Measurements from ENCODE around the gene FSIP1.

FSIP1 gene

DNA sequence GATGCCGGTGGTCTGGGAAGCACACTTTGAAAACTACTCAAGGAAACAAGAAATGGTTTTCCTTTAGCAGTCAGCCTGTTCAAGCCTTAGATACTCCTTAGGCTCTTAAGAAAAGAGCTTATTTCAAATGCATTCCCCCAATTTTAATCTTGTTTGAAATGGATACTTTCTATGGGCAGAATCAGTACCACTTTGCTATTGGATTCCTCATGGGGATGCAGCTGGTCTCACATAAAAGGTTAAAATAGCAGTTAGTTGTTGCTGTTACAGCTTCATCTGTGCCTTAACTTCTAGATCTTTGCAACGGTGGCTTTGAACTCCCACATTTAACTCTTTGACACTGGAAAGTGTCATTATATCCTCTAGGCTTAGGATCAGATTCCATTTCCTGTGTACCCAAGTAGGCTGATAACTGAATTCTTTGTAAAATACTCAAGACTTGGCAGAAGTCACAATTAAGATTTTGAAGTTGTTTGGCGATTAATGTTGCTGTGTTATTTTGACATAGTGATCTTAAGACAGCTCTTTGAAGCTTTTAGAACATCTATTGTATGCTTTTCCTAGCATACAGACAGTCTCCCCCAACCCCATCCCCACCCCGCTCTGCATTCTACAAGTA is 199.6 kb downstream of the FSIP1 start:
- no peak for DNase-seq (ENCODE audit: low read depth)
- H3K4me3 ChIP-seq (ENCODE audit: low read length), result peak overlapping the region; percentile 92
- TF ChIP-seq, protein P1, sequence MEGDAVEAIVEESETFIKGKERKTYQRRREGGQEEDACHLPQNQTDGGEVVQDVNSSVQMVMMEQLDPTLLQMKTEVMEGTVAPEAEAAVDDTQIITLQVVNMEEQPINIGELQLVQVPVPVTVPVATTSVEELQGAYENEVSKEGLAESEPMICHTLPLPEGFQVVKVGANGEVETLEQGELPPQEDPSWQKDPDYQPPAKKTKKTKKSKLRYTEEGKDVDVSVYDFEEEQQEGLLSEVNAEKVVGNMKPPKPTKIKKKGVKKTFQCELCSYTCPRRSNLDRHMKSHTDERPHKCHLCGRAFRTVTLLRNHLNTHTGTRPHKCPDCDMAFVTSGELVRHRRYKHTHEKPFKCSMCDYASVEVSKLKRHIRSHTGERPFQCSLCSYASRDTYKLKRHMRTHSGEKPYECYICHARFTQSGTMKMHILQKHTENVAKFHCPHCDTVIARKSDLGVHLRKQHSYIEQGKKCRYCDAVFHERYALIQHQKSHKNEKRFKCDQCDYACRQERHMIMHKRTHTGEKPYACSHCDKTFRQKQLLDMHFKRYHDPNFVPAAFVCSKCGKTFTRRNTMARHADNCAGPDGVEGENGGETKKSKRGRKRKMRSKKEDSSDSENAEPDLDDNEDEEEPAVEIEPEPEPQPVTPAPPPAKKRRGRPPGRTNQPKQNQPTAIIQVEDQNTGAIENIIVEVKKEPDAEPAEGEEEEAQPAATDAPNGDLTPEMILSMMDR (conservative IDR thresholded peaks at IDR 0.05; ENCODE audit: low read depth, low read length), result no peak

DNA sequence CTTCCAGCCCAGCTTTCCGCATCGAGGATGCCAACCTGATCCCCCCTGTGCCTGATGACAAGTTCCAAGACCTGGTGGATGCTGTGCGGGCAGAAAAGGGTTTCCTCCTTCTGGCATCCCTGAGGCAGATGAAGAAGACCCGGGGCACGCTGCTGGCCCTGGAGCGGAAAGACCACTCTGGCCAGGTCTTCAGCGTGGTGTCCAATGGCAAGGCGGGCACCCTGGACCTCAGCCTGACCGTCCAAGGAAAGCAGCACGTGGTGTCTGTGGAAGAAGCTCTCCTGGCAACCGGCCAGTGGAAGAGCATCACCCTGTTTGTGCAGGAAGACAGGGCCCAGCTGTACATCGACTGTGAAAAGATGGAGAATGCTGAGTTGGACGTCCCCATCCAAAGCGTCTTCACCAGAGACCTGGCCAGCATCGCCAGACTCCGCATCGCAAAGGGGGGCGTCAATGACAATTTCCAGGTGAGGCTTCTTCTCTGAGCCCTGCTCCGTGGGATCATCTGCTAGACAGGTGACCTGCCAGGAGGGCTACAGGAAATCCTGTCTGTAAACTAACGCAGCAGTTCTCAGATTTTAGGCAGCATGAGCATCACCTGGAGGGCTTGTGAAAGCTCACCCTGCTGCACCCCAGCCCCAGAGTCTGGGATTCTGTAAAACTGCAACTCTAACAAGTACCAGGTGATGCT is 200.2 kb downstream of the FSIP1 start:
- TF ChIP-seq, protein P1 (conservative IDR thresholded peaks at IDR 0.05; ENCODE audit: low read depth, low read length), result no peak
- H3K4me3 ChIP-seq (ENCODE audit: low read length), result peak overlapping the region; percentile 92
- DNase-seq (ENCODE audit: low read depth), result no peak

DNA sequence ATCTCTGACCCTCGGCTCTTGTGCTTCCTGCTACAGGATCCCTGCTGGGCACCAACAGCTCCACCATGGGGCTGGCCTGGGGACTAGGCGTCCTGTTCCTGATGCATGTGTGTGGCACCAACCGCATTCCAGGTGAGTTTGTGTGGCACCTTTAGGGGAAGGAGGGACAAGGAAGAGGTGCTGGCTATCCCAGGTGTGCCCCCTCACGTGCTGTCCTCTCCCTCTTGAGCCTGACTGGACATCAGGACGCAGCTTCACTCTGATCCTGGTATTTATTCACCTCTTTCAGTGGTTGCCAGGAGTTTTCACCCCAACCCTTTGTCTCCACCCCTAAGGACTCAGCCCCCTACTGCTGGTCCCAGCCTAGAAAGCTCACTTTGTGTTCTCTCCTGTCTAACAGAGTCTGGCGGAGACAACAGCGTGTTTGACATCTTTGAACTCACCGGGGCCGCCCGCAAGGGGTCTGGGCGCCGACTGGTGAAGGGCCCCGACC is 200.8 kb downstream of the FSIP1 start:
- TF ChIP-seq, protein P1 (conservative IDR thresholded peaks at IDR 0.05; ENCODE audit: low read depth, low read length), result peak; percentile 73

DNA sequence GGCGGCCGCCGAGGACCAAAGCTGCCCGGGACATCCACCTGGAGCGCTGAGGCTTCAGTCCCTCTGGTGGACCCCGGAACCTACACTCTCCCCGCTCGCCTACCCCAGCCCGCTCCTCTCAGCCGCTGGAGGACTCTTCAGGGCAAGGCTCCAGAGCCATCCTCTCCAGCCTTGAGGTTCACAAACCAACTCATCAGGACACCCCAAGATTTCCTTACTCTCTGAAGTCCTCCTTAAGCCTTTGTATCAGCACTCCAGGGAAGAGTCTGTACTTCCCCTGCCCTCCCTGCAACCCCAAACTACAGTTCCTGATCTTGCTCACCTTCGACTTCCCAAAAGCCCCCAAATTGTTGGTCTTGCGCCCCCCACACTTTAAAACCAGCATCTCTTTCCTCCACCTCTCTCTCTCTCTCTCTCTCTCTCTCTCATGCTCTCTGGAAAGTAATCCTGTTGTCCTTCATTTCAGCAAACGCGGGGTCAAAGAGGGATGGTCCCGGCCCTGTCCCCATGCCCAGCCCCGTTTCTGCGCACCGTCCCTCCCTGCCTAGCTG is 201.3 kb downstream of the FSIP1 start:
- peak overlapping the region; percentile 92 for H3K4me3 ChIP-seq (ENCODE audit: low read length)
- no peak for DNase-seq (ENCODE audit: low read depth)

More for the DNA sequence above, 200.8 kb downstream of the FSIP1 start:
- peak overlapping the region; percentile 92 for H3K4me3 ChIP-seq (ENCODE audit: low read length)
- no peak for DNase-seq (ENCODE audit: low read depth)

DNA sequence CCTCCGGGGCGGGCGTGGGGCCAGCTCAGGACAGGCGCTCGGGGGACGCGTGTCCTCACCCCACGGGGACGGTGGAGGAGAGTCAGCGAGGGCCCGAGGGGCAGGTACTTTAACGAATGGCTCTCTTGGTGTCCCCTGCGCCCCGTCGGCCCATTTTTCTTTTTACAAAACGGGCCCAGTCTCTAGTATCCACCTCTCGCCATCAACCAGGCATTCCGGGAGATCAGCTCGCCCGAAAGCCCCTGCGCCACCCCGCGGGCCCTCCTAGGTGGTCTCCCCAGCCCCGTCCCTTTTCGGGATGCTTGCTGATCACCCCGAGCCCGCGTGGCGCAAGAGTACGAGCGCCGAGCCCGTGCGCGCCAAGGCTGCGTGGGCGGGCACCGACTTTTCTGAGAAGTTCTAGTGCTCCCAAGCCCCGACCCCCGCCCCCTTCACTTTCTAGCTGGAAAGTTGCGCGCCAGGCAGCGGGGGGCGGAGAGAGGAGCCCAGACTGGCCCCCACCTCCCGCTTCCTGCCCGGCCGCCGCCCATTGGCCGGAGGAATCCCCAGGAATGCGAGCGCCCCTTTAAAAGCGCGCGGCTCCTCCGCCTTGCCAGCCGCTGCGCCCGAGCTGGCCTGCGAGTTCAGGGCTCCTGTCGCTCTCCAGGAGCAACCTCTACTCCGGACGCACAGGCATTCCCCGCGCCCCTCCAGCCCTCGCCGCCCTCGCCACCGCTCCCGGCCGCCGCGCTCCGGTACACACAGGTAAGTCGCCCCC is 202.0 kb downstream of the FSIP1 start, which contains the start of gene THBS1:
TSS of gene THBS1 (plus strand) at position 595 of the 757 bp plus-strand sequence. CDS start 779 bp downstream, outside the sequence.
- TF ChIP-seq, protein P1 (conservative IDR thresholded peaks at IDR 0.05; ENCODE audit: low read depth, low read length), result no peak
- no peak for DNase-seq (ENCODE audit: low read depth)
- H3K4me3 ChIP-seq (ENCODE audit: low read length), result peak within 1 kb of the TSS; percentile 92

More for the DNA sequence above, 201.3 kb downstream of the FSIP1 start:
- TF ChIP-seq, protein P1 (conservative IDR thresholded peaks at IDR 0.05; ENCODE audit: low read depth, low read length), result no peak

DNA sequence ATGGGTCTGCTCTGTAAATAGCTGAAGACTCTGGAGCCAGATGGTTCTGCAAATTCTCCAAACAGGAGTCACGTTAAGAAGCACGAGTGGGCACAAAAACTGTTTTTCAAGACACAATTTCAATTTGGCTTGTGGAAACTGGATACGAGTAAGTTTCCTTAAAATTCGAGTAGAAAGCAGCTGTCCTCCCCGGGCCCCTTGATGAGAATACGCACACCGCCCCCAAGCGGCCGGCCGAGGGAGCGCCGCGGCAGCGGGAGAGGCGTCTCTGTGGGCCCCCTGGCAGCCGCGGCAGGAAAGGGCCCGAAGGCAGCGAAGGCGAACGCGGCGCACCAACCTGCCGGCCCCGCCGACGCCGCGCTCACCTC is 202.5 kb downstream of the FSIP1 start:
- DNase-seq (ENCODE audit: low read depth), result no peak
- H3K4me3 ChIP-seq (ENCODE audit: low read length), result peak overlapping the region; percentile 92
- TF ChIP-seq, protein P1 (conservative IDR thresholded peaks at IDR 0.05; ENCODE audit: low read depth, low read length), result peak; percentile 89
